ENCODE data around the gene SIPA1L2. TPM values are rescaled to one million over a fixed set of nuclear protein-coding genes. Genes with fewer than 3 reads are reported as not detected.

Gene SIPA1L2
- total RNA-seq, 1 experiment from 2014 or later, result 3.4 TPM

- ChIA-PET CTCF (no interaction called here), POLR2A (ENCODE audit: low non-redundant PET) (interaction anchor here (0.6 kb wide), 1 partner anchor 31 kb away, joined by 19 read pairs; no protein-coding TSS in a partner anchor)
- DNase-seq (ENCODE audit: low spot score), result peak; percentile 24
- BruUV-seq (replicated peaks), result no TSS peak
- H3K27me3 ChIP-seq (replicated peaks; ENCODE audit: insufficient read depth, low read depth, low read length, poor library complexity), result peaks cover 4% of the 10 kb centered on the region
- H3K27ac ChIP-seq (ENCODE audit: low read depth, low read length, poor library complexity, severe bottlenecking), result no peak overlapping the region
- peak overlapping the region; percentile 53 for H3K4me3 ChIP-seq (ENCODE audit: low read depth, low read length, poor library complexity, severe bottlenecking)
- intact Hi-C loops (cut with micrococcal nuclease; ENCODE audit: unreplicated experiment), result loop anchor here (5.0 to 10.0 kb wide), 3 partner anchors 155 to 323 kb away; partner anchors contain the start of gene NTPCR
- H3K4me1 ChIP-seq (ENCODE audit: insufficient read depth, low read length, poor library complexity, severe bottlenecking), result peaks cover 10% of the 10 kb centered on the region
- no peak for TF ChIP-seq EZH2 (IDR thresholded peaks at IDR 0.05; ENCODE audit: borderline replicate concordance, low read depth, low read length, poor library complexity, severe bottlenecking)
- TF ChIP-seq CTCF (conservative IDR thresholded peaks at IDR 0.05; ENCODE audit: low read depth, low read length), result no peak
- no peaks in the 10 kb centered on the region for H3K36me3 ChIP-seq (ENCODE audit: insufficient read depth, low read length, poor library complexity, severe bottlenecking)
- H3K9me3 ChIP-seq (ENCODE audit: low read depth, low read length, poor library complexity, severe bottlenecking), result no peaks in the 10 kb centered on the region
Observed at GRCh38 chr1:232629250-232630046, 485 bp downstream of the SIPA1L2 start.

- Histone ChIP-seq H3K36me3 (ENCODE audit: insufficient read depth, low read length, poor library complexity, severe bottlenecking) (no peaks in the 10 kb centered on the region), H3K27me3 (replicated peaks; ENCODE audit: insufficient read depth, low read depth, low read length, poor library complexity) (peaks cover 4% of the 10 kb centered on the region), H3K4me1 (ENCODE audit: insufficient read depth, low read length, poor library complexity, severe bottlenecking) (peaks cover 10% of the 10 kb centered on the region), H3K27ac (ENCODE audit: low read depth, low read length, poor library complexity, severe bottlenecking) (no peak overlapping the region), H3K9me3 (ENCODE audit: low read depth, low read length, poor library complexity, severe bottlenecking) (no peaks in the 10 kb centered on the region), H3K4me3 (ENCODE audit: low read depth, low read length, poor library complexity, severe bottlenecking) (peak overlapping the region; percentile 53)
- ChIA-PET POLR2A (ENCODE audit: low non-redundant PET) (no interaction called here), CTCF (interaction anchor here (1.0 kb wide), 1 partner anchor 687 kb away, joined by 7 read pairs; no protein-coding TSS in a partner anchor)
- intact Hi-C loops (cut with micrococcal nuclease; ENCODE audit: unreplicated experiment), result loop anchor here (1.0 to 10.0 kb wide), 3 partner anchors 154 to 762 kb away; no protein-coding TSS in a partner anchor
- TF ChIP-seq CTCF (conservative IDR thresholded peaks at IDR 0.05; ENCODE audit: low read depth, low read length) (peak; percentile 56), EZH2 (IDR thresholded peaks at IDR 0.05; ENCODE audit: borderline replicate concordance, low read depth, low read length, poor library complexity, severe bottlenecking) (no peak)
- peak; percentile 71 for DNase-seq (ENCODE audit: low spot score)
- no TSS peak for BruUV-seq (replicated peaks)
Observed at GRCh38 chr1:232628335-232629249, 1.3 kb downstream of the SIPA1L2 start.

- CTCF ChIA-PET, result interaction anchor here (0.6 to 1.0 kb wide), 2 partner anchors 686 to 702 kb away, joined by 3 to 7 read pairs; no protein-coding TSS in a partner anchor
- Histone ChIP-seq H3K36me3 (ENCODE audit: insufficient read depth, low read length, poor library complexity, severe bottlenecking) (no peaks in the 10 kb centered on the region), H3K4me1 (ENCODE audit: insufficient read depth, low read length, poor library complexity, severe bottlenecking) (peaks cover 11% of the 10 kb centered on the region), H3K27ac (ENCODE audit: low read depth, low read length, poor library complexity, severe bottlenecking) (no peak overlapping the region), H3K9me3 (ENCODE audit: low read depth, low read length, poor library complexity, severe bottlenecking) (no peaks in the 10 kb centered on the region), H3K27me3 (replicated peaks; ENCODE audit: insufficient read depth, low read depth, low read length, poor library complexity) (peaks cover 4% of the 10 kb centered on the region), H3K4me3 (ENCODE audit: low read depth, low read length, poor library complexity, severe bottlenecking) (no peak overlapping the region)
- intact Hi-C loops (cut with micrococcal nuclease; ENCODE audit: unreplicated experiment), result loop anchor here (1.0 to 10.0 kb wide), 3 partner anchors 153 to 761 kb away; no protein-coding TSS in a partner anchor
- POLR2A ChIA-PET (ENCODE audit: low non-redundant PET), result no interaction called here
- TF ChIP-seq EZH2 (IDR thresholded peaks at IDR 0.05; ENCODE audit: borderline replicate concordance, low read depth, low read length, poor library complexity, severe bottlenecking) (no peak), CTCF (conservative IDR thresholded peaks at IDR 0.05; ENCODE audit: low read depth, low read length) (peak; percentile 53)
- peak; percentile 47 for DNase-seq (ENCODE audit: low spot score)
- no TSS peak for BruUV-seq (replicated peaks)
Observed at GRCh38 chr1:232627645-232628334, 2.1 kb downstream of the SIPA1L2 start.

Measured in A673 (cell line).